GM10266 (cell line): Measurements from ENCODE around the gene NRG2.

ENCODE experiments used
- DNase-seq: peaks from one replicate; pipeline ENCODE4 v3.0.0; 2012; ENCODE audit errors: extremely low spot score
- TF ChIP-seq, protein P1 (sequence below): IDR thresholded peaks from 2 replicates; pipeline ENCODE4 v1.5.1; 2012; ENCODE audit warnings: mild to moderate bottlenecking, low read depth; ENCODE audit not compliant: control insufficient read depth, insufficient read depth; ENCODE audit errors: missing control alignments

NRG2 gene

DNA sequence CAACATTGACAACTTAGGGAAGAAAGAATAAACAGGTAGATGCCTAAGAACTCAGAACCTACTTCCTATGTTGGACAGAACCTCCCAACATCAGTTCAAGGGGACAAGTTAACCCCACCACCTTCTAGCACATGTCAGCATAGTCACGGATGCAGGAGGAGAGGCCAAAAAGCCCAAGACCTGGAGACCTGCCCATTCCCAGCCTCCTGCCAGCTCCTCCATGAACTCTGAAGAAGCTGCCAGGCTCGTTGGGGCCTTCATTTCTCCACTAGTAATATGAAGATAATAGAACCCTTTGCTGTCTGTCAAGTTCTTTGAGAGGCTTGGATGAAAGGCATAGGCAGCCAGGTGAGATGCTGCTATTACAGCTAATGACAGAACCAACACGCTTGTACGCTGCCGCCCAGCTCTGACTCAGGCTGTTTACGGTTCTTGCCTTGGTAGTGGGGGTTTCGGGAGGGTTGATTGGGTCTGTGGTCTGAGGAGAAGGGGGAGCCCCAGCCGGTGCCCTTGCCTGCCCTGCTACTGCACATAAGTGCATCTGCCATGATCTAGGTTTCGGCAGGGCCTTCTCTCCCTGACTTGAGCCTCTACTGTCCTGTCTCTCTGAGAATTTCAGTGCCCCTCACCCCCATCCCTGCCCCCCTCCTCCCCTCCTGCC lies 82.2 kb downstream of the NRG2 start:
- DNase-seq: no peak
- TF ChIP-seq, protein P1, sequence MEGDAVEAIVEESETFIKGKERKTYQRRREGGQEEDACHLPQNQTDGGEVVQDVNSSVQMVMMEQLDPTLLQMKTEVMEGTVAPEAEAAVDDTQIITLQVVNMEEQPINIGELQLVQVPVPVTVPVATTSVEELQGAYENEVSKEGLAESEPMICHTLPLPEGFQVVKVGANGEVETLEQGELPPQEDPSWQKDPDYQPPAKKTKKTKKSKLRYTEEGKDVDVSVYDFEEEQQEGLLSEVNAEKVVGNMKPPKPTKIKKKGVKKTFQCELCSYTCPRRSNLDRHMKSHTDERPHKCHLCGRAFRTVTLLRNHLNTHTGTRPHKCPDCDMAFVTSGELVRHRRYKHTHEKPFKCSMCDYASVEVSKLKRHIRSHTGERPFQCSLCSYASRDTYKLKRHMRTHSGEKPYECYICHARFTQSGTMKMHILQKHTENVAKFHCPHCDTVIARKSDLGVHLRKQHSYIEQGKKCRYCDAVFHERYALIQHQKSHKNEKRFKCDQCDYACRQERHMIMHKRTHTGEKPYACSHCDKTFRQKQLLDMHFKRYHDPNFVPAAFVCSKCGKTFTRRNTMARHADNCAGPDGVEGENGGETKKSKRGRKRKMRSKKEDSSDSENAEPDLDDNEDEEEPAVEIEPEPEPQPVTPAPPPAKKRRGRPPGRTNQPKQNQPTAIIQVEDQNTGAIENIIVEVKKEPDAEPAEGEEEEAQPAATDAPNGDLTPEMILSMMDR: no peak

DNA sequence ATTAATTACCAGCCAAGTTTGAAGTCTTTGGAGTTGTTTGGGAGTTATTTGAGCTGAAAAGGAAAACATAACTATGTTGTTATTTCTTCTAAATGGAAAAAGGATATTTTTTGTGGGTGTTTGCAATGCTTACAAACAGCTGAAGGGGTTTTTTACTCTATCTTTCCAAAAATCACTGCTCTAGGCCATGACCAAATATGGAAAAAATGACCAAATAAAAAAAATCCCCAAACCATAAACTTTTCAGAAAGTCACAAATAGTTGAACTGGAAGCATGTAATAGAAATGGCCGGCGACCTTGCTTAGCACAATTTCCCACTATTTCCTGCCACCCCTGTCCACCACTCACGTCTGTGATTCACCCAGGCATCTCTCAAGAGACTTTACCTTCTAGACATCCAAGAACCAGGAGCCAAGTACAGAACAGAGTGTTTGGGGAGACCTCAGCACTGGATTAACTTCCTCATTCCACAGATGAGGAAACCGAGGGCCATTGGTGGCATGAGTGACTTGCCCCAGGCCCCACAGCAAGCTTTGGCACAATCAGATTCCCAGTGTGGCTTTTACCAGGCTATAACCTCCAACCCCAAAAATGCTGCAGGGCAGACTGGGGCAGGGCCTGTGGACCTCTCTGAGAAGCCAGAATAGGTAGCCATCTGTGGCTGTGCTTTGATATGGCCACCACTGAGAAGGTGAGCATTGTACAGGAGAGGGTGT lies 84.5 kb downstream of the NRG2 start:
- DNase-seq: no peak
- TF ChIP-seq, protein P1: no peak

DNA sequence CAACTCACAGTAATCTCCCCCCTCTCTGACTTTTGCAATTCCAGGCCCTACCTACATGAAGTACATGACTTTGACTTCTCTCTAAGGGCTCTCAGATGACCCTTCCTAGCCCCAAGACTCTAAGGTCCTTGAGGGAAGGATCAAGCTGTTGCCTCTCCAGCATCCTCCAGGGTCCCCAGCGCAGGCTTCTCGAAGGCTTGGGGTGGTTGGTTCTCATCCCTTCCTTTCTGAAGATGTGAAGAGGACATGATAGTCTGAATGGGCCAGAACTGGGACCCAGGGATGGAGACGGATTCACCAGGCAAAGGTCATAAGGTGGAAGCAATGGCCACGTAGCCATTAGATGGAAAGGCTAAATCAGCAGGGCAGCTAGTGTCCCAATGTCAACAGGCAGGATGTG lies 86.8 kb downstream of the NRG2 start:
- DNase-seq: no peak
- TF ChIP-seq, protein P1: no peak

DNA sequence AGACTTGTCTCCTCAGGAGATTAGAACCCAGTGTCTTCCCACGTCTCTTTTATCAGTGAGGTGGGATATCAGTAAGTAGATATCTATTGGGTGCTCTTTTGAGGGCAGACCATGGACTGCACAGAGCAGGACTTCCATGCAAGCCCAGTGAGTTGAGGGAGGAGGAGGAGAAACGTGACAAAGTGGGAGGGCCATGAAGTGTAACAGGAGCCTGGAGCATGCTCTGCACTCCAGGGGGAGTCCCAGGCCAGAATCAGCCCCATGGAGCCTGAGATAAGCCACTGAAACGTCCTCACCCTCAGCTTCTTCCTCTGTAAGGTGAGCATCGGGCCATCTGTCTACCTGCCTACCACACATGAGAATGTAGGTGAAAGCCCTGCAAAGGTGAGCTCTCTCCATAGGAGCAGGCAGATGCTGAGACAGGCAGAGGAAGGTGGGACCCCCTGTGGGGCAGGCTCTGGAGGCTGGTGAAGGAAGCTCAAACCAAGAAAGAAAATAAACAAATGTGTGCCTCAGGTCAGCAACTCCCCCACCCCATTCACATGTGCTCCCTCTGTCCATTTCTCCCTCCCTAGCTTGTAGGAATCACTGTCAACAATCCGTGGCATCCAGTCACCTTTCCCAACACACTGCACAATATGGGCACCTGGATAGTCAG lies 87.4 kb downstream of the NRG2 start:
- DNase-seq: peak; percentile 6
- TF ChIP-seq, protein P1: no peak

DNA sequence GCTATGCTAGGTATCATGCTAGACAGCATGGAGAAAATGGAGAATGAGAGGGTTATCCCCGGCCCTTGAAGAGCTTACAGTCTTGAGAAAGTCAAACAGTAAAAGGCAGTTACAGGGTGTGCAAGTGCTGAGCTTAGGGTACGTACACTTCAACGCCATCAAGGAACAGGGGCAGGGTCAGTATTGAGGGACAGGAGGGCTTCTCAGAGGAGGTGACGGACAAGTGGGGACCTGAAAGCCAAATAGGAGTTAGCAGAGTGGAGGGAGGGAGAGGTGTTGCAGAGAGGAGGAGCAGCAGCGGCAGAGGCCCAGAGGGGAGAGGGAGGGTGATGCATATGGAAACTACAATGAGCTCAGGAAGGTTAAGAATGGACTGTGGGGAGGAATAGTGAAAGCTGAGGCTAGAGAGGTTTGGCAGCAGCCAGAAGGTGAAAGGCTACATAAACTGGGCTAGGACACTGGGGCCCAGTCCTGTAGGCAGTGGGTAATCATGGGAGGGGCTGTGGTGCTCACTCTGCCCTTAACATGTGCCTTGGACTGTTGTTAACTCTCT lies 88.0 kb downstream of the NRG2 start:
- peak; percentile 52 for DNase-seq
- TF ChIP-seq, protein P1: no peak

DNA sequence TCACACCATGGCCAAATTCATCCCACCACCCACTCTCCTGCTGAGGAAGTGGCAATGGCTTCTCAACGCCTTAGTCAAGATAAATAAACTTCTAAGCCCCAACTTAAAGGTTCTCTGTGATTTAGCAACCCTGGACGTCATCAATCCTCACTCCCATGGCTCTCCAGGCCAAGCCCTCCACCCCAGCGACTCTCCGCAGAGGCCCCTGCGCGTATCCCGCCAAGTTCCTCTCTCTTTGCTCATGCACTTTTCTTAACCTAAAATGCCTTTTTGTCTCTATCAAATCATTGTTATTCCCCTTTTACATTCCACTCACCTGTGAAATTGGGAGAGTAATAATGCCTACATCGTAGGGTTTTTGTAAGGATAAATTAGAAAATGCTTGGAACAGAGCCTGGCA lies 88.6 kb downstream of the NRG2 start:
- DNase-seq: no peak
- TF ChIP-seq, protein P1: no peak
